K562 (cell line): ENCODE data around the gene SEC24B. TPM values are rescaled to one million over a fixed set of nuclear protein-coding genes. Genes with fewer than 3 reads are reported as not detected.

Experiments used
- ATAC-seq: fragments of 200-7000 bp; cut with Tn5 transposase; 3 replicates; pipeline ENCODE4 v1.9.1; 2020; ENCODE audit warnings: moderate library complexity
- BruUV-seq: library from RNA; stranded (reverse); fragments of 400-500 nt; replicated peaks from 2 replicates; lab custom pipeline; 2021; lab: Mats Ljungman, UMichigan
- CTCF ChIA-PET: fragments of 300-600 bp; formaldehyde crosslinking; extraction: SDS; loops from one replicate; lab custom pipeline; 2021; ENCODE audit warnings: low intra/inter-chr PET ratio; lab: Yijun Ruan, JAX
- POLR2A ChIA-PET: fragments of 300-600, 350-650 bp; sonication (Branson Sonifier 250); formaldehyde crosslinking; extraction: SDS; loops from one replicate; lab custom pipeline; 2021; ENCODE audit warnings: antibody characterized with exemption, inconsistent platforms; lab: Yijun Ruan, JAX
- DNase-seq, 4 experiments: peaks; one replicate each; pipeline versions ENCODE4 v3.0.0 to v3.0.0-alpha.2; 2011 to 2018; ENCODE audit warnings: low spot score in 3 of 4, mixed read lengths in 3 of 4; ENCODE audit errors: extremely low read depth in 1 of 4
- FAIRE-seq: peaks from 2 replicates; lab custom pipeline; 2011; peaks lifted over from hg19 to GRCh38; lab: Jason Lieb, UNC
- H2AFZ ChIP-seq: 2 replicates; pipeline ENCODE4 v1.6.0; 2011; ENCODE audit warnings: low read depth, low read length, control low read depth, inconsistent platforms
- H3K27ac ChIP-seq: fragments of 200-600 bp; 3 replicates; pipeline ENCODE4 v1.8.0; 2011; ENCODE audit warnings: low read depth, mild to moderate bottlenecking, control low read depth, inconsistent platforms, low read length, moderate library complexity, mixed read lengths; ENCODE audit errors: extremely low read depth
- H3K27me3 ChIP-seq, 2 experiments: fragments of 300-600 bp in 1 of 2; 2 replicates in 1 of 2; 3 replicates in 1 of 2; pipeline versions ENCODE4 v1.6.0 to v1.8.0; 2011; ENCODE audit warnings: inconsistent platforms in 2 of 2, low read length in 2 of 2, mild to moderate bottlenecking in 1 of 2, mixed read lengths in 1 of 2, moderate library complexity in 1 of 2; ENCODE audit not compliant: control insufficient read depth in 2 of 2, insufficient read depth in 2 of 2
- H3K36me3 ChIP-seq: fragments of 300-600 bp; 3 replicates; pipeline ENCODE4 v1.8.0; 2011; ENCODE audit warnings: mild to moderate bottlenecking, low read length, inconsistent platforms; ENCODE audit not compliant: control insufficient read depth, insufficient read depth
- H3K4me1 ChIP-seq, 2 experiments: fragments of 200-600 bp in 1 of 2; replicated peaks in 1 of 2; 2 replicates in 1 of 2; 3 replicates in 1 of 2; pipeline versions ENCODE4 v1.5.1 to v1.8.0; 2011; ENCODE audit warnings: inconsistent platforms in 2 of 2, low read length in 2 of 2, mild to moderate bottlenecking in 1 of 2, mixed read lengths in 1 of 2, moderate library complexity in 1 of 2; ENCODE audit not compliant: control insufficient read depth in 2 of 2, insufficient read depth in 2 of 2
- H3K4me2 ChIP-seq: 2 replicates; pipeline ENCODE4 v1.6.1; 2011; ENCODE audit warnings: low read length, control low read depth, inconsistent platforms, mixed read lengths; ENCODE audit not compliant: insufficient read depth
- H3K4me3 ChIP-seq: fragments of 200-600 bp; sonication (generic), shearing (Covaris generic); 2 replicates; pipeline ENCODE4 v1.5.1; 2016; ENCODE audit warnings: control low read depth, inconsistent platforms
- H3K79me2 ChIP-seq: fragments of 200-600 bp; 3 replicates; pipeline ENCODE4 v1.8.0; 2011; ENCODE audit warnings: low read length, inconsistent platforms; ENCODE audit not compliant: control insufficient read depth, insufficient read depth
- H3K9ac ChIP-seq, 2 experiments: 2 replicates each; pipeline versions ENCODE4 v1.6.0 to v1.6.1; 2011; ENCODE audit warnings: low read depth in 2 of 2, low read length in 2 of 2, control low read depth in 1 of 2, inconsistent platforms in 1 of 2, mild to moderate bottlenecking in 1 of 2, mixed read lengths in 1 of 2; ENCODE audit not compliant: insufficient read depth in 1 of 2
- H3K9me1 ChIP-seq: one replicate; pipeline ENCODE4 v1.6.0; 2011; ENCODE audit warnings: inconsistent platforms, mild to moderate bottlenecking, low read length, moderate library complexity; ENCODE audit not compliant: control insufficient read depth, insufficient read depth
- H3K9me3 ChIP-seq: replicated peaks from 2 replicates; pipeline ENCODE4 v1.5.1; 2011; ENCODE audit warnings: low read depth, low read length, inconsistent platforms; ENCODE audit not compliant: control insufficient read depth, insufficient read depth
- H4K20me1 ChIP-seq: replicated peaks from 2 replicates; pipeline ENCODE4 v1.6.1; 2011; ENCODE audit warnings: low read length, inconsistent platforms, mixed read lengths; ENCODE audit not compliant: control insufficient read depth, insufficient read depth
- CBFA2T3 ChIP-seq: fragments of 450-650 bp; IDR thresholded peaks from 2 replicates; pipeline ENCODE4 v1.6.1; 2017
- CHD2 ChIP-seq: IDR thresholded peaks from 2 replicates; pipeline ENCODE4 v1.6.1; 2011; ENCODE audit warnings: low read depth, low read length
- USF1 ChIP-seq: sonication (generic); formaldehyde crosslinking; IDR thresholded peaks from 2 replicates; pipeline ENCODE4 v1.9.0; 2022; ENCODE audit warnings: mild to moderate bottlenecking, missing genetic modification reagents
- ZNF311 ChIP-seq: fragments of 250-450 bp; sonication (Bioruptor Pico); IDR thresholded peaks from 2 replicates; pipeline ENCODE4 v1.4.0; 2020; ENCODE audit warnings: mild to moderate bottlenecking, moderate library complexity
- ZNF318 ChIP-seq, 2 experiments: fragments of 450-650 bp; IDR thresholded peaks; 2 replicates each; pipeline ENCODE4 v1.6.1; 2016; ENCODE audit warnings: mild to moderate bottlenecking in 2 of 2, borderline replicate concordance in 1 of 2, low read depth in 1 of 2, moderate library complexity in 1 of 2
- WGBS: fragments of 100-300 bp; shearing (Covaris generic); methylation state at CpG from one replicate; pipeline ENCODE4 v1.1.6; 2016; ENCODE audit warnings: low coverage, mixed read lengths; ENCODE audit not compliant: insufficient coverage; ENCODE audit errors: missing lambda C conversion rate; 5-methylcytosine and 5-hydroxymethylcytosine counted together
- in situ Hi-C: fragments of 300-500 bp; cut with MboI; formaldehyde crosslinking; loops from 4 replicates; pipeline ENCODE4 v1.15.0; 2018; ENCODE audit warnings: inconsistent platforms, mixed read lengths
- intact Hi-C: fragments of 100-400 bp; cut with micrococcal nuclease; formaldehyde crosslinking; loops from 2 replicates; pipeline ENCODE4 v1.14.2; 2022
- polyA plus RNA-seq, 8 experiments: library from polyadenylated mRNA; depleted of rRNA in 4 of 8; stranded (reverse) in 5 of 8; unstranded in 3 of 8; fragments of >200 nt; fragmentation: Nextera tagmentation in 2 of 8; fragmentation: Illumina TruSeq in 1 of 8; extraction: Ambion mirVana in 2 of 8; extraction: Trizol in 1 of 8; gene quantifications; 2 replicates each; pipeline versions ENCODE4 v1.2.1 to v1.2.3, GENCODE V29; 2011 to 2014; ENCODE audit warnings: inconsistent platforms in 1 of 8, missing spikeins in 1 of 8
- total RNA-seq, 7 experiments: library from RNA; depleted of rRNA in 6 of 7; stranded (reverse); fragments of >200 nt in 6 of 7; fragmentation: Illumina TruSeq in 2 of 7; extraction: Trizol in 2 of 7; gene quantifications; 2 replicates each; pipeline versions ENCODE4 v1.2.1 to v1.2.3, GENCODE V29; 2011 to 2021; ENCODE audit warnings: low replicate concordance in 1 of 7

The SEC24B gene
- total and polyA plus RNA-seq, 9 of the 15 experiments (the other 6 are each of a cell fraction or from before 2014, with no cell fraction given), result 6.3 to 46.4 (median 17.1) TPM

- TF ChIP-seq USF1 (CRISPR knock-in tag), result no peak
These were observed 21.7 kb upstream of the SEC24B start (continued) for GRCh38 chr4:109411964-109412363.

GRCh38 chr4:109412776-109413175, 20.8 kb upstream of the SEC24B start:
- in situ Hi-C loops (loop anchor here (25.0 kb wide), 1 partner anchor 1100 kb away; no protein-coding TSS in a partner anchor), intact Hi-C loops (no loop called here)
- 11% methylated on average over 1 of the region's 1 CpG for WGBS
- ChIA-PET CTCF (no interaction called here), POLR2A (no interaction called here)
- BruUV-seq, result no TSS peak
- Histone ChIP-seq H3K9me3 (no peaks in the 10 kb centered on the region), H3K9me1 (no peaks in the 10 kb centered on the region), H2AFZ (no peak overlapping the region), H3K4me1 (no peaks in the 10 kb centered on the region), H4K20me1 (no peaks in the 10 kb centered on the region), H3K79me2 (no peaks in the 10 kb centered on the region), H3K9ac (no peak overlapping the region), H3K36me3 (no peaks in the 10 kb centered on the region), H3K27me3 (peaks cover 0 to 4% of the 10 kb centered on the region in 2 experiments; a peak in 1 of 5 replicates), H3K4me3 (no peak overlapping the region), H3K27ac (no peak overlapping the region), H3K4me2 (no peak overlapping the region)
- no peak for DNase-seq
- no peak for ATAC-seq
- FAIRE-seq, result no peak
- TF ChIP-seq CBFA2T3, result no peak
- TF ChIP-seq ZNF318 (IDR thresholded peaks at IDR 0.05; ENCODE audit: borderline replicate concordance in 1 of 2, low read depth in 1 of 2), result no peak
- TF ChIP-seq CHD2, result no peak
- TF ChIP-seq ZNF311 (CRISPR knock-in tag), result no peak
